Stimulated activated CD8-positive, alpha-beta memory T cell treated with anti-CD3 and anti-CD28 coated beads, Interleukin-2, amount 100 ng/mL, for 1 hour (primary cell): ENCODE measurements around the gene PUDP.
A peak's percentile ranks its signal among the peaks of the same experiment; 100 is the strongest.
"Not testable (repeated sequence)": the region's sequence is repeated elsewhere in the genome, so short reads cannot be mapped to it uniquely, and the experiment has no call there.

ENCODE experiments used
- DNase-seq, 2 donors: peaks; one replicate each; pipeline ENCODE4 v3.0.0-alpha.2; 2020; ENCODE audit warnings: low read depth in 2 of 2

The PUDP gene

DNA sequence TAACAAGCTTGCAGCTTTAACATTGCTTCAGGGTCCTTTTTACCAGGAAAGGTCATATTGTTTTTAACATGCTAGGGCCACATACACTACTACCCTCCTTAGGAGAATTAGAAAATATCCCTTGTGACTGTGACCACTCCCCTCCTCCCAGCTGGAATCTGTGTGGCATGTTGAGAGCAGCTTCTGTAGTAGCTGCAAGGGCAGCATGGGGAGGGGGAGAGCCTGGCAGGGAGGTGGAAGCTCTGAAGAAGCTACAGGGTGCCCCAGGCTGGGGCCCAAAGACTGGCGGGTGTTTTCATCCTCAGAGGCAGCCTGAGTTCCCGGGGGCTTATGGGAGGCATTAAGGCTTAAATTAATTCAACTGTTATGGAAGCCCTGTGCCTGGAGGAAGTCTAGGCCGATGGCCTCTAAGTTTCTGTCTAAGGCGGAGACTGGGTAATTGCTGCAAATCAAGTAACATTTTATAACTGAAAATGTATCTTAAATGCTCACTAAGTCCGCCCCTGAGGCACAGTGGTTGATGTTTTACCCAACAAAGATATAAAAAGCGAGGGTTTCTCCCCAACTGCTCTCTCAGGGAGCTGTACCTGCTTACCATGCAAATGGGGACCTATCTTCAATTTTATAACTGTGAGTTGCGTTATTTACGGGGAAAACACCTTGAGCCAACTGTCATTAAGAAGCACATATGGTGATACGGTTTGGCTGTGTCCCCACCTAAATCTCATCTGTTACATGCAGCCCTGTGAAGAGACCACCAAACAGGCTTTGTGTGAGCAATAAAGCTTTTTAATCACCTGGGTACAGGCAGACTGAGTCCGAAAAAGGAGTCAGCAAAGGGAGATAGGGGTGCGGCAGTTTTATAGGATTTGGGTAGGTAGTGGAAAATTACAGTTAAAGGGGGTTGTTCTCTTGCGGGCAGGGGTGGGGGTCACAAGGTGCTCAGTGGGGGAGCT, 37.8 kb downstream of the PUDP start:
- DNase-seq = no peak

GRCh38 chrX:7109049-7109531, 38.9 kb downstream of the PUDP start:
- DNase-seq = no peak

DNA sequence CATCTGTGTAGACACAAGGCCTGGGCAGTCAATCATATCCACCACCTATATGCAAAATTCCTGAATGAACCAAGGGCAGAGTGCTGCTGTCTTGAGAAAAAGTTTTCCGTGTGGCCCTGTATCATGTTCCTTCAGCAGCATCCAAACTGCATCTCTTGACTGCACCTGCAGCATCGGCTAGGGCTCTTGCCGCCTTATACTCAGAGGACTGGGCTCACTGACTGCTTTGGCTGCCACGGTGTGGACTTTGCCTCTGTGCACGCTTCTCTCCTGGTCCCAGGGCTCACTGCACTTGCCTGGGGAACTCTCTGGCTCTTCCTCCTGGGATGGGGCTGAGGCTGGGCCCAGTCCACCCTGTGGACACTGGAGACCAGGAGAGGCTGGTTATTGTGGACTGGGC, 39.9 kb downstream of the PUDP start:
- DNase-seq = no peak

- no peak for DNase-seq
Observed at GRCh38 chrX:7106649-7107048, 41.3 kb downstream of the PUDP start.

DNA sequence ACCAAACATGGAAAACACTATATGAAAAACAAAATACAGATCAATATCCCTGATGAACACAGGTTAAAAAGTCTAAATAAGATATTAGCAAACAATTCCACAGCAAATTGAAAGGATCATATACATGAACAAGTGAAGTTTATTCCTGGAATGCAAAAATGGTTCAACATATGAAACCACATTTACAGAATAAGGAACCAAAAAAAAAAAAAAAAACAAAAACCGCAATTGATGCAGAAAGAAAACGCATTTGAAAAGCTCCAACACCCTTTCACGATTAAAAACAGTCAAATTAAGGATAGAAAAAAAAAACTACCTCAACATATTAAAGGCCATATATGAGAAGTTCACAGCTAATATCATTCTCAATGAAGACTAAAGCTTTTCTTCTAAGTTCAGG, 45.8 kb downstream of the PUDP start:
- DNase-seq = no peak

DNA sequence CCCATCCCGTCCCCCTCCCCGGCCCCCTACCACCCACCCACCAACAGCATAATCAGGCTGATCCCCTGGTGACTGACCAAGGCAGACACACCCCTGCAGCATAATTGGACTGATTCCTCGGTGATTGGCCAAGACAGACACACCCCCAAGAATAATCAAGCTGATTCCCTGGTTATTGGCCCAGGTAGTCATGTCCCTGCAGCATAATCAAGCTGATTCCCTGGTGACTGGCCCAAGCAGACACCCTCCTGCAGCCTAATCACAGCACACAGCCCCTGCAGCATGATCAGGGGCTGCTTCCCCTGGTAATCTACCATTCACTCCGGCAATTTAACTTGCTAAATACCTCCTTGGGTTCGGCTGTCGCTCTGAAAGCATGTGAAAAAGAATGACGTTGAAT, 47.9 kb downstream of the PUDP start:
- DNase-seq = no peak

- not testable (repeated sequence) for DNase-seq
Observed at GRCh38 chrX:7095657-7096056, 52.3 kb downstream of the PUDP start.

- DNase-seq = no peak
Observed at GRCh38 chrX:7093305-7093704, 54.6 kb downstream of the PUDP start.

DNA sequence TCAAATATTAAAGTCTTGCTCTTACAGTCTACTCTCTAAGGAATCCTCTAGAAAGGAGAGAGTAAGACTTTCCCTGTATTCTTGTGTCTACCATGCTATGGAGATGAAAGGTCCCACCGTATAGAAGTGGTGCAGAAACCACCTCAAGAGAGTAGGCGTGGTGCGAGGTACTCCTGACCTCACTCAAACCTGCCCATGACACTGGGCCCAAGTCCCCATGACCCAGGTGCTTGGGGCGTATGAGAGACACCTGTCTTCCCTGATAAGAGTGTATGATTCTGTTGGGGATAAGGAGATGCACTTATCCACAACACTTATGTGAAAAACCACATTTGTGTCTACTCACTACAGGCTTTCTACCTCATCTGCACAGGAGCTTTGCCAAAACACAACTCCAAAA, 55.4 kb downstream of the PUDP start:
- no peak for DNase-seq

DNA sequence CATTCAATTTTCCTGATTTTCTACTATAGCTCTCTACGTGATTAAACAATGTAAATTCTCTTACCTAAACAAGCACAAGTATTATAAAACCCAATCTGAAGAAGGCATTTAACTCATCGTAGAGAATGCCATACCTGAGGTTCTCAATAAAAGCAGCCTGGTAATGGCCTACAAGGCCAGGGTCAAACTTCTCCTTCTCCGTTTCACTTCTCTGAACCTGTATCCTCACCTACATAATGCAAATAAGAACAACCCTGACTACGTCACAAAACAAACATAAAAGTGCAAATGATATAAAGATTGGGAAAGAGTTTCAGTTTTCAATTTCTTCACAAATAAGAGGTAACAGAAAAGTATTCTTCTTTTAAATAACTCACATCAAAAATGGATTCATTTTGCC, 56.0 kb downstream of the PUDP start:
- DNase-seq = no peak

DNA sequence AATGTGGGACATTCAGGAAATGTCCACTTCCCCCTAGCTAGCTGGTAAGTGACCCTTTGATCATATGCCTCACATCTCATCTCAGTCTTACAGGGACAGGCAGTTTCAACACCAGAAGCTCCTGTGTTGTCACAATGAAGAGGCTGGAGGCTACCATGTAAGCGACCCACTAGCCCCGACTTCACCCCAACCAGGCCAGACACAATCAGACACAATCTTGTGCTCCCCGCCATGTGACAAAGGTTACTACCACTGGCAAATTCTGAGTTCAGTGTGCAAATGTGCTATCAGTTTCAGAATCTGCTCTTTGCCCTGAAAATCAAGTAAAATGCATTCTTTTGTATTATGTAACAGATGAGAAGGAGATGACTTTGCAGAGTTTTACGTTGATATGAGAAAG, 57.3 kb downstream of the PUDP start:
- DNase-seq = no peak

DNA sequence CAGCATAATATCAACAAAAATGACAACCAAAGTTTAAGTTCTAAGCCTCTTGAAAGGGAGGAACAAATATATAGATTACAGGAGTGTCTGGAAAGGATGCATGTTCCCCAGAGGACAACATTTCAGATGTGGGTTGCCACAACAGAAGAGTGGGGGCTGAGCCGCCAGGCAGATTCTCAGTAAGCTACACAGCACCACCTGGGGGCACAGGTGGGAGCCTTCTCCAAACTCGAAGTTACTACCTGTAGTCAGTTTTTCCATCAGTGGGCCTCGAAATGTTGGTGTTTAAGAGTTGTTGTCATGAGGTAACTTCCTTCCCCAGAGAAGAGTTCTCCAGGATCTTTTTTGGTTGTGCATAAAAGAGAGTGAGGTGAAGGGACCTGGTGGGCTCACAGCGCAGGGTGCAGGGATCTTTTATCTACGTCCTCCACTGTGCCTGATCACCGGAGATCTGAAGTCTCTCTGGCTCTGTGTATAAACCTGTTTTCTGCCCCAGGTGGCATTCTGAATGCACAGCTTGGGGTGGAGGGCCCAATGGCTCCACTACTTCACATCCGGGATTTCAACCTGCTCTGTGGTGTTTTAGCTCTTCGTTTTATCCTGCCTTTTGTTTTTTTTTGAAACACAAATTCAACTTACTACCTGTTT, 58.9 kb downstream of the PUDP start:
- peak; percentile 12 to 13 for DNase-seq

- DNase-seq = no peak
Observed at GRCh38 chrX:7086384-7086783, 61.6 kb downstream of the PUDP start.

DNA sequence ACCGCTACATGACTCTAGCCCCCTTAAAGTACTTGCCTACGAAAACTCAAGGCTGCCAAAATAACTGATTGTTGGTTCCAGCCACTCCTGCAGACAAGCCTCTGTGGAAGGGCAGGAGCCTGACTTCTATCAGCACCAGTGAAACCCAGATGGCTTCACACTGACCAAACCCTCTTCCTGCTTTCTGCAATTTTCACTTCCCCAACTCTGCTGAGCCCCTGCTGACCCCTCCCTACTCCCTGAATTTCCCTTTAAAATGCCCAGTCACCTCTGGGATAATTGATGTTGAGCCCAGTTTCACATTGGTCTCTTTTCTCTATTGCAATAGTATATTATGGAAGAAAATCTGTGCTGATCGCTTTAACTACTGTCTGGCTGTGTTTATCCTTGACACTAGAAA, 62.1 kb downstream of the PUDP start:
- no peak for DNase-seq

DNA sequence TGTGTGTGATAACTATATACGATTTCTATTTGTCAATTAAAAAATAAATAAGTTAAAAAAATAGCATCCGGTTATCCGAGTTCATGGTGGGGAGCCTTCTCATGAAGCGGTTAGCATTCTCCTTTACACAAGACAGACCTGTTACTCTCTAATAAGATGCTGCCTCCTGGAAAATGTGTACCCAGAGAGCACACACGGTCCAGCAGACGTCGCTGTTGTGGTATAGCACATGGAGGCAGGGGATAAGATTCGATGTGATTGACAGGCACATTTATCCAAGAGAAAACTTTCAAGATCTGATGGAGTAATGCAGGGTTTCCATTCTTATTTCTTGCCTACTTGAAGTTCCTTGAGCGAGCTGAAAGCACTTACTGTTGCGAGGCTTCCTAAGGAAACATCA, 63.1 kb downstream of the PUDP start:
- no peak for DNase-seq

GRCh38 chrX:7083468-7084396, 64.2 kb downstream of the PUDP start:
- peak; percentile 21 to 41 for DNase-seq

DNA sequence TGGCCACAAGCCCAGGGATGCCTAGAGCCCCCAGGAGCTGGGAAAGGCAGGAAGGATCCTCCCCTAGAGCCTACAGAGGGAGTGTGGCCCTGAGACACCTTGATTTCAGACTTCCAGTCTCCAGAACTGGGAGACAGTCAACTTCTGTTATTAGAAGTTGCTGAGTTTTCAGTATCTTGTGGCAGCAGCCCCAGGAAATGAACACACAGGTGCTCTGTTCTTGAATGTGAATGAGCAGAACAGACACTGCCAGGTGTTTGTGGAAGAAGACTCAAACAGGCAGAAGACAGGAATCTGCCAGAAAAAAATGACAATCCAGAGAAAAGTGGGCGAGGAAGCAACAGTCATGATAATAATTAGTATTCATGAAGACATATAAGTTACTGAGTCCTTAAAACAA, 64.9 kb downstream of the PUDP start:
- DNase-seq = no peak

- no peak for DNase-seq
Observed at GRCh38 chrX:7082556-7082955, 65.4 kb downstream of the PUDP start.

GRCh38 chrX:7077241-7078230, 70.4 kb downstream of the PUDP start:
- no peak for DNase-seq

GRCh38 chrX:7076245-7076661, 71.7 kb downstream of the PUDP start:
- no peak for DNase-seq

GRCh38 chrX:7074908-7075204, 73.1 kb downstream of the PUDP start:
- no peak for DNase-seq
